ENCODE measurements around the gene DDX51. TPM values are rescaled to one million over a fixed set of nuclear protein-coding genes. Genes with fewer than 3 reads are reported as not detected.

The DDX51 gene
- total and polyA plus RNA-seq, 2 donors (not counting 1 experiment from before 2014, with no cell fraction given) = 46.3 to 60.8 TPM

DNA sequence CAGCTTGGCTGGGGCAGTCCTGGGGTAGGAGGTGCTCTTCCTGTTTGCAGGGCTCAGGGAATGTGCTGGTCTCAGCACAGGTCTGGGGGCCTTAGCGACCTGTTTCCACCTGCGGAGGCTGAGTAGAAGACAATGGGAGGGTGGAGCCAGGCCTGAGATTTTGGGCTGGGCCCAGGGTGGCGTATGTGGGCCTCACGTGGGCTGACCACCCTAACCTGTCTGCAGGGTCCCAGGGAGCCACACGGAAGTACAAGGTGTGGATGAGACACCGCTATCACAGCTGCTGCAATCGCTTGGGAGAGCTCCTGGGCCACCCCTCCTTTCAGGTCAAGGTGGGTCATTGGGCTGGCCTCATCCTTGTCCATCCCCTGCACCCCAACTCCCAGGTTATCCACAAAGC, 1.2 kb upstream of the DDX51 start:
- Histone ChIP-seq H2AFZ (ENCODE audit: insufficient read depth, low read depth, low read length, poor library complexity, severe bottlenecking) (no peak overlapping the region), H3K36me3 (replicated peaks in 1 of 2; ENCODE audit: control extremely low read depth in 1 of 2, control insufficient read depth in 1 of 2, extremely low read depth in 1 of 2, insufficient read depth in 2 of 2, low read length in 1 of 2) (peaks cover 0 to 38% of the 10 kb centered on the region in 2 experiments), H3K9me3 (ENCODE audit: control extremely low read depth in 1 of 3, control insufficient read depth in 2 of 3, insufficient read depth in 1 of 3, low read length in 2 of 3) (no peaks in the 10 kb centered on the region), H3K27ac (ENCODE audit: low read length in 2 of 2) (peak overlapping the region in 1 of 2 donors; percentile 95), H3K9ac (ENCODE audit: low read length) (peak overlapping the region; percentile 90), H4K20me1 (ENCODE audit: control insufficient read depth, insufficient read depth, low read length, poor library complexity, severe bottlenecking) (peaks cover 24% of the 10 kb centered on the region), H3K4me3 (ENCODE audit: control extremely low read depth in 1 of 5, extremely low read depth in 1 of 5, insufficient read depth in 1 of 5, low read depth in 2 of 5, low read length in 4 of 5) (peak overlapping the region in 4 of 5 experiments; percentile 65 to 90 (median 76)), H3K79me2 (ENCODE audit: control insufficient read depth, insufficient read depth, low read length) (peaks cover 57% of the 10 kb centered on the region), H3K27me3 (replicated peaks in 1 of 4; ENCODE audit: control extremely low read depth in 1 of 4, control insufficient read depth in 3 of 4, insufficient read depth in 4 of 4, low read length in 3 of 4) (no peaks in the 10 kb centered on the region), H3K4me1 (ENCODE audit: control insufficient read depth in 2 of 2, insufficient read depth in 2 of 2, low read length in 2 of 2) (peaks cover 15 to 21% of the 10 kb centered on the region in 2 donors), H3K4me2 (replicated peaks; ENCODE audit: low read depth, low read length, poor library complexity, severe bottlenecking) (peak overlapping the region; percentile 87)
- POLR2A ChIA-PET = no interaction called here
- H3K27me3 Mint-ChIP-seq = no peaks in the 10 kb centered on the region
- no peak for TF ChIP-seq EZH2 (IDR thresholded peaks at IDR 0.05; ENCODE audit: borderline replicate concordance, insufficient read depth, low read depth, low read length, poor library complexity, severe bottlenecking)
- TF ChIP-seq, protein P1, sequence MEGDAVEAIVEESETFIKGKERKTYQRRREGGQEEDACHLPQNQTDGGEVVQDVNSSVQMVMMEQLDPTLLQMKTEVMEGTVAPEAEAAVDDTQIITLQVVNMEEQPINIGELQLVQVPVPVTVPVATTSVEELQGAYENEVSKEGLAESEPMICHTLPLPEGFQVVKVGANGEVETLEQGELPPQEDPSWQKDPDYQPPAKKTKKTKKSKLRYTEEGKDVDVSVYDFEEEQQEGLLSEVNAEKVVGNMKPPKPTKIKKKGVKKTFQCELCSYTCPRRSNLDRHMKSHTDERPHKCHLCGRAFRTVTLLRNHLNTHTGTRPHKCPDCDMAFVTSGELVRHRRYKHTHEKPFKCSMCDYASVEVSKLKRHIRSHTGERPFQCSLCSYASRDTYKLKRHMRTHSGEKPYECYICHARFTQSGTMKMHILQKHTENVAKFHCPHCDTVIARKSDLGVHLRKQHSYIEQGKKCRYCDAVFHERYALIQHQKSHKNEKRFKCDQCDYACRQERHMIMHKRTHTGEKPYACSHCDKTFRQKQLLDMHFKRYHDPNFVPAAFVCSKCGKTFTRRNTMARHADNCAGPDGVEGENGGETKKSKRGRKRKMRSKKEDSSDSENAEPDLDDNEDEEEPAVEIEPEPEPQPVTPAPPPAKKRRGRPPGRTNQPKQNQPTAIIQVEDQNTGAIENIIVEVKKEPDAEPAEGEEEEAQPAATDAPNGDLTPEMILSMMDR (IDR thresholded peaks at IDR 0.05) = no peak
- H3K4me3 Mint-ChIP-seq = peak overlapping the region; percentile 96
- CTCF ChIA-PET = interaction anchor here (0.9 to 1.7 kb wide), 2 partner anchors 9 to 269 kb away, joined by 3 to 12 read pairs; no protein-coding TSS in a partner anchor
- H3K9me3 Mint-ChIP-seq (ENCODE audit: insufficient read depth) = no peaks in the 10 kb centered on the region
- H3K27ac Mint-ChIP-seq = peak overlapping the region; percentile 99
- WGBS (ENCODE audit: insufficient coverage) = 86% methylated on average over 7 of the region's 7 CpGs
- ATAC-seq (ENCODE audit: low read depth) (no peak), DNase-seq (no peak)
- H3K4me1 Mint-ChIP-seq = peaks cover 26% of the 10 kb centered on the region
- intact Hi-C loops (cut with micrococcal nuclease) = loop anchor here (5.0 kb wide), 1 partner anchor 812 kb away; the partner anchor contains the start of gene ZNF605

DNA sequence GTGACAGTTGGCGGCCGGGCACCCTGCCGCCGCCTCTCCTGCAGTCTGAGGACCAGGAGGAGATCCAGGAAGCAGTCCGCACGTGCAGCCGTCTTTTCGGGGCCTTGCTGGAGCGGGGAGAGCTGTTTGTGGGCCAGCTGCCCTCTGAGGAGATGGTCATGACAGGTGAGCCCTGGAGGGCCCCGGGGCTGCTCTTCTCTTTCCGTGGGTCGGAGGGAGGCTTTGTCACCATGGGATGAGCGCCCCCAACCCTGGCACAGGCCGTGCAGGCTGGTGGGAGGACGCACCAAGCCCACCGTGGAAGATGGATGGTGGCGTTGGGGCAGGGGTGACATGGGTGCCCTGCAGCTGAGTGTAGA, 670 bp upstream of the DDX51 start:
- DNase-seq (no peak), ATAC-seq (ENCODE audit: low read depth) (no peak)
- TF ChIP-seq EZH2 (IDR thresholded peaks at IDR 0.05; ENCODE audit: borderline replicate concordance, insufficient read depth, low read depth, low read length, poor library complexity, severe bottlenecking) = no peak
- TF ChIP-seq, protein P1 (IDR thresholded peaks at IDR 0.05) = no peak
- POLR2A ChIA-PET = no interaction called here
- Histone ChIP-seq H2AFZ (ENCODE audit: insufficient read depth, low read depth, low read length, poor library complexity, severe bottlenecking) (peak overlapping the region; percentile 88), H3K9ac (ENCODE audit: low read length) (peak overlapping the region; percentile 90), H4K20me1 (ENCODE audit: control insufficient read depth, insufficient read depth, low read length, poor library complexity, severe bottlenecking) (peaks cover 30% of the 10 kb centered on the region), H3K79me2 (ENCODE audit: control insufficient read depth, insufficient read depth, low read length) (peaks cover 57% of the 10 kb centered on the region), H3K27ac (ENCODE audit: low read length in 2 of 2) (peak overlapping the region; percentile 47 to 95), H3K9me3 (ENCODE audit: control extremely low read depth in 1 of 3, control insufficient read depth in 2 of 3, insufficient read depth in 1 of 3, low read length in 2 of 3) (no peaks in the 10 kb centered on the region), H3K4me1 (ENCODE audit: control insufficient read depth in 2 of 2, insufficient read depth in 2 of 2, low read length in 2 of 2) (peaks cover 15 to 21% of the 10 kb centered on the region in 2 donors), H3K4me2 (replicated peaks; ENCODE audit: low read depth, low read length, poor library complexity, severe bottlenecking) (peak overlapping the region; percentile 87), H3K4me3 (ENCODE audit: control extremely low read depth in 1 of 5, extremely low read depth in 1 of 5, insufficient read depth in 1 of 5, low read depth in 2 of 5, low read length in 4 of 5) (peak overlapping the region; percentile 16 to 90 (median 69)), H3K36me3 (replicated peaks in 1 of 2; ENCODE audit: control extremely low read depth in 1 of 2, control insufficient read depth in 1 of 2, extremely low read depth in 1 of 2, insufficient read depth in 2 of 2, low read length in 1 of 2) (peaks cover 0 to 44% of the 10 kb centered on the region in 2 experiments), H3K27me3 (replicated peaks in 1 of 4; ENCODE audit: control extremely low read depth in 1 of 4, control insufficient read depth in 3 of 4, insufficient read depth in 4 of 4, low read length in 3 of 4) (no peaks in the 10 kb centered on the region)
- peak overlapping the region; percentile 99 for H3K27ac Mint-ChIP-seq
- H3K9me3 Mint-ChIP-seq (ENCODE audit: insufficient read depth) = no peaks in the 10 kb centered on the region
- H3K4me3 Mint-ChIP-seq = peak overlapping the region; percentile 96
- CTCF ChIA-PET = interaction anchor here (0.9 to 1.7 kb wide), 2 partner anchors 9 to 269 kb away, joined by 3 to 12 read pairs; no protein-coding TSS in a partner anchor
- intact Hi-C loops (cut with micrococcal nuclease) = loop anchor here (1.0 to 5.0 kb wide), 4 partner anchors 45 to 813 kb away; partner anchors contain the start of gene ZNF605
- H3K4me1 Mint-ChIP-seq = peaks cover 26% of the 10 kb centered on the region
- WGBS (ENCODE audit: insufficient coverage) = 3% methylated on average over 16 of the region's 17 CpGs
- no peaks in the 10 kb centered on the region for H3K27me3 Mint-ChIP-seq

All from B cell (primary cell).